Spleen (tissue), 7 donors: ENCODE measurements around the gene TAF10.

Experiments
- CTCF ChIP-seq, 11 experiments: fragments of 200-600 bp in 7 of 11; fragments of 450-650 bp in 4 of 11; sonication (generic) in 4 of 11; IDR thresholded peaks in 8 of 11; conservative IDR thresholded peaks in 3 of 11; 1 replicate in 7 of 11; 2 replicates in 4 of 11; pipeline versions ENCODE4 v1.4.0 to v1.8.0; 2016 to 2021; ENCODE audit warnings: antibody characterized with exemption in 11 of 11, inconsistent platforms in 4 of 11, mild to moderate bottlenecking in 1 of 11
- POLR2A ChIP-seq, 3 donors: fragments of 450-650 bp; IDR thresholded peaks; one replicate each; pipeline ENCODE4 v1.5.1; 2017; ENCODE audit warnings: antibody characterized with exemption in 3 of 3, mild to moderate bottlenecking in 1 of 3
- POLR2AphosphoS5 ChIP-seq, 3 donors: sonication (generic); formaldehyde crosslinking; IDR thresholded peaks; one replicate each; pipeline ENCODE4 v1.5.1; 2017; ENCODE audit warnings: antibody characterized with exemption in 3 of 3
- donor health status: DM: no; HTN: no; CAD: no; lungs with moderate emphysema.
- donor health status: DM: no; HTN: no; CAD: no.
- donor health status: DM: no; HTN: no; CAD: no.

- no peak for TF ChIP-seq POLR2A (IDR thresholded peaks at IDR 0.05)
- TF ChIP-seq CTCF (IDR thresholded peaks at IDR 0.05 in 8 of 11, conservative IDR thresholded peaks at IDR 0.05 in 3 of 11) = no peak
- no peak for TF ChIP-seq POLR2AphosphoS5 (IDR thresholded peaks at IDR 0.05)
Measured at GRCh38 chr11:6574816-6575715, 37.0 kb downstream of the TAF10 start.
